Peyer's patch (tissue), 4 donors: ENCODE measurements around the gene PLAC8L1.

Experiments used
- POLR2A ChIP-seq, 2 donors: fragments of 450-650 bp; IDR thresholded peaks; one replicate each; pipeline ENCODE4 v1.5.1; 2017; ENCODE audit warnings: antibody characterized with exemption in 2 of 2, mild to moderate bottlenecking in 2 of 2, moderate library complexity in 2 of 2
- TF ChIP-seq, protein P1 (sequence below), 6 experiments: fragments of 450-650 bp in 4 of 6; fragments of 200-600 bp in 2 of 6; sonication (generic) in 1 of 6; IDR thresholded peaks; one replicate each; pipeline ENCODE4 v1.5.1; 2017 to 2019; ENCODE audit warnings: antibody characterized with exemption in 6 of 6, mild to moderate bottlenecking in 3 of 6, moderate library complexity in 1 of 6

DNA sequence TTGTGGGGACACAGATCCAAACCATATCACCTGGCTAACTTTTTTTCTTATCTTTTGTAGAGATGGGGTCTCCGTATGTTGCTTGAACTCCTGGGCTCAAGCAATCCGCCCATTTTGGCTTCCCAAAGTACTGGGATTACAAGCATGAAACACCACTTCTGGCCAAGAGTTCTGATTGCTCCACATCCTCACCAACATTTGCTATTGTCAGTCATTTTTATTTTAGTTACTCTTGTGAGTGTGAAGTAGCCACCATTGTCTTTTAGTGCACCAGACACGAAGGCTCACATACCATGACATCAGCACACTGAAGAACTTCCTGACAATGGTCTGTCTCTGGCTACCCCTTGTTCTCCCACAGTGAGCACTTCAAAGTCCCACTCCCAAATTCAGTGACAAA is 17.3 kb downstream of the PLAC8L1 start:
- TF ChIP-seq, protein P1, sequence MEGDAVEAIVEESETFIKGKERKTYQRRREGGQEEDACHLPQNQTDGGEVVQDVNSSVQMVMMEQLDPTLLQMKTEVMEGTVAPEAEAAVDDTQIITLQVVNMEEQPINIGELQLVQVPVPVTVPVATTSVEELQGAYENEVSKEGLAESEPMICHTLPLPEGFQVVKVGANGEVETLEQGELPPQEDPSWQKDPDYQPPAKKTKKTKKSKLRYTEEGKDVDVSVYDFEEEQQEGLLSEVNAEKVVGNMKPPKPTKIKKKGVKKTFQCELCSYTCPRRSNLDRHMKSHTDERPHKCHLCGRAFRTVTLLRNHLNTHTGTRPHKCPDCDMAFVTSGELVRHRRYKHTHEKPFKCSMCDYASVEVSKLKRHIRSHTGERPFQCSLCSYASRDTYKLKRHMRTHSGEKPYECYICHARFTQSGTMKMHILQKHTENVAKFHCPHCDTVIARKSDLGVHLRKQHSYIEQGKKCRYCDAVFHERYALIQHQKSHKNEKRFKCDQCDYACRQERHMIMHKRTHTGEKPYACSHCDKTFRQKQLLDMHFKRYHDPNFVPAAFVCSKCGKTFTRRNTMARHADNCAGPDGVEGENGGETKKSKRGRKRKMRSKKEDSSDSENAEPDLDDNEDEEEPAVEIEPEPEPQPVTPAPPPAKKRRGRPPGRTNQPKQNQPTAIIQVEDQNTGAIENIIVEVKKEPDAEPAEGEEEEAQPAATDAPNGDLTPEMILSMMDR (IDR thresholded peaks at IDR 0.05): no peak
- no peak for TF ChIP-seq POLR2A (IDR thresholded peaks at IDR 0.05)
